K562 (cell line): ENCODE data around the gene SMG6. TPM values are rescaled to one million over a fixed set of nuclear protein-coding genes. Genes with fewer than 3 reads are reported as not detected.
A peak's percentile ranks its signal among the peaks of the same experiment; 100 is the strongest.

Experiments
- ADNP ChIP-seq: fragments of 200-800 bp; sonication (Bioruptor generic); IDR thresholded peaks from 2 replicates; pipeline ENCODE4 v1.6.1; 2016; ENCODE audit warnings: missing genetic modification characterization, missing compliant biosample characterization
- ARHGAP35 ChIP-seq: fragments of 450-650 bp; IDR thresholded peaks from 2 replicates; pipeline ENCODE4 v1.6.1; 2018; ENCODE audit not compliant: partially characterized antibody
- BDP1 ChIP-seq: IDR thresholded peaks from 3 replicates; pipeline ENCODE4 v1.6.1; 2011; ENCODE audit not compliant: insufficient read length, insufficient read depth
- CAMTA2 ChIP-seq: fragments of 250-450 bp; sonication (Bioruptor Pico); conservative IDR thresholded peaks from 2 replicates; pipeline ENCODE4 v1.5.1; 2022
- ELF1 ChIP-seq: fragments of 200-800 bp; sonication (Bioruptor generic); IDR thresholded peaks from 2 replicates; pipeline ENCODE4 v1.6.1; 2016; ENCODE audit warnings: missing genetic modification characterization, missing compliant biosample characterization
- HDAC1 ChIP-seq, 2 experiments: fragments of 450-650 bp; IDR thresholded peaks; 2 replicates each; pipeline ENCODE4 v1.6.1; 2016 to 2017; ENCODE audit warnings: inconsistent platforms in 1 of 2, mild to moderate bottlenecking in 1 of 2, moderate library complexity in 1 of 2
- MCM5 ChIP-seq: fragments of 450-650 bp; IDR thresholded peaks from 2 replicates; pipeline ENCODE4 v1.6.1; 2016; ENCODE audit warnings: low read depth
- MXI1 ChIP-seq: IDR thresholded peaks from 2 replicates; pipeline ENCODE4 v1.6.1; 2011; ENCODE audit warnings: low read depth, mild to moderate bottlenecking, improper control_type of control experiment, low read length
- NFXL1 ChIP-seq: fragments of 450-650 bp; formaldehyde crosslinking; IDR thresholded peaks from 2 replicates; pipeline ENCODE4 v1.4.0; 2021; ENCODE audit warnings: mild to moderate bottlenecking
- NONO ChIP-seq, 2 experiments: fragments of 200-400 bp in 1 of 2; fragments of 450-650 bp in 1 of 2; formaldehyde crosslinking in 1 of 2; IDR thresholded peaks; 2 replicates each; pipeline ENCODE4 v1.6.1; 2017; ENCODE audit warnings: low read depth in 2 of 2, mild to moderate bottlenecking in 2 of 2, moderate library complexity in 2 of 2, low read length in 1 of 2
- NR3C1 ChIP-seq: sonication (generic); formaldehyde crosslinking; IDR thresholded peaks from 2 replicates; pipeline ENCODE4 v1.8.1; 2022; ENCODE audit warnings: missing genetic modification reagents
- POLR2H ChIP-seq: IDR thresholded peaks from 2 replicates; pipeline ENCODE4 v1.6.1; 2016; ENCODE audit warnings: missing genetic modification characterization, low read depth, mild to moderate bottlenecking, control low read depth, missing compliant biosample characterization, moderate library complexity
- SETDB1 ChIP-seq: IDR thresholded peaks from one replicate; pipeline ENCODE4 v1.6.1; 2012; ENCODE audit warnings: low read length, control low read depth, inconsistent platforms
- SRSF3 ChIP-seq: fragments of 200-400 bp; formaldehyde crosslinking; IDR thresholded peaks from 2 replicates; pipeline ENCODE4 v1.6.1; 2016; ENCODE audit warnings: mild to moderate bottlenecking, low read length, moderate library complexity; ENCODE audit not compliant: insufficient read depth
- TGIF2 ChIP-seq: sonication (generic); formaldehyde crosslinking; IDR thresholded peaks from 2 replicates; pipeline ENCODE4 v1.8.1; 2022; ENCODE audit warnings: mild to moderate bottlenecking, missing genetic modification reagents, moderate library complexity
- YBX1 ChIP-seq: fragments of 450-650 bp; IDR thresholded peaks from 2 replicates; pipeline ENCODE4 v1.7.1; 2016; ENCODE audit warnings: mild to moderate bottlenecking
- ZBTB49 ChIP-seq: sonication (generic); formaldehyde crosslinking; IDR thresholded peaks from 2 replicates; pipeline ENCODE4 v1.8.0; 2022; ENCODE audit warnings: missing genetic modification reagents, mild to moderate bottlenecking, borderline replicate concordance
- ZNF384 ChIP-seq: IDR thresholded peaks from 2 replicates; pipeline ENCODE4 v1.6.1; 2012; ENCODE audit warnings: low read depth, low read length, improper control_type of control experiment
- ZNF785 ChIP-seq: fragments of 250-450 bp; sonication (Bioruptor Pico); IDR thresholded peaks from 2 replicates; pipeline ENCODE4 v1.4.0; 2020; ENCODE audit warnings: mild to moderate bottlenecking
- polyA plus RNA-seq, 8 experiments: library from polyadenylated mRNA; depleted of rRNA in 4 of 8; stranded (reverse) in 5 of 8; unstranded in 3 of 8; fragments of >200 nt; fragmentation: Nextera tagmentation in 2 of 8; fragmentation: Illumina TruSeq in 1 of 8; extraction: Ambion mirVana in 2 of 8; extraction: Trizol in 1 of 8; gene quantifications; 2 replicates each; pipeline versions ENCODE4 v1.2.1 to v1.2.3, GENCODE V29; 2011 to 2014; ENCODE audit warnings: inconsistent platforms in 1 of 8, missing spikeins in 1 of 8
- total RNA-seq, 7 experiments: library from RNA; depleted of rRNA in 6 of 7; stranded (reverse); fragments of >200 nt in 6 of 7; fragmentation: Illumina TruSeq in 2 of 7; extraction: Trizol in 2 of 7; gene quantifications; 2 replicates each; pipeline versions ENCODE4 v1.2.1 to v1.2.3, GENCODE V29; 2011 to 2021; ENCODE audit warnings: low replicate concordance in 1 of 7
- TF ChIP-seq, protein P1 (sequence below): fragments of 250-450 bp; sonication (Bioruptor Pico); IDR thresholded peaks from 2 replicates; pipeline ENCODE4 v1.8.0; 2022; ENCODE audit warnings: moderate library complexity, mild to moderate bottlenecking, inconsistent platforms
- TF ChIP-seq, protein P2 (sequence below): sonication (generic); formaldehyde crosslinking; IDR thresholded peaks from 2 replicates; pipeline ENCODE4 v1.8.1; 2023; ENCODE audit warnings: missing genetic modification reagents, mild to moderate bottlenecking, borderline replicate concordance

The SMG6 gene
- total and polyA plus RNA-seq, 9 of the 15 experiments (the other 6 are each of a cell fraction or from before 2014, with no cell fraction given), result 0.44 to 13.9 (median 6.0) TPM

DNA sequence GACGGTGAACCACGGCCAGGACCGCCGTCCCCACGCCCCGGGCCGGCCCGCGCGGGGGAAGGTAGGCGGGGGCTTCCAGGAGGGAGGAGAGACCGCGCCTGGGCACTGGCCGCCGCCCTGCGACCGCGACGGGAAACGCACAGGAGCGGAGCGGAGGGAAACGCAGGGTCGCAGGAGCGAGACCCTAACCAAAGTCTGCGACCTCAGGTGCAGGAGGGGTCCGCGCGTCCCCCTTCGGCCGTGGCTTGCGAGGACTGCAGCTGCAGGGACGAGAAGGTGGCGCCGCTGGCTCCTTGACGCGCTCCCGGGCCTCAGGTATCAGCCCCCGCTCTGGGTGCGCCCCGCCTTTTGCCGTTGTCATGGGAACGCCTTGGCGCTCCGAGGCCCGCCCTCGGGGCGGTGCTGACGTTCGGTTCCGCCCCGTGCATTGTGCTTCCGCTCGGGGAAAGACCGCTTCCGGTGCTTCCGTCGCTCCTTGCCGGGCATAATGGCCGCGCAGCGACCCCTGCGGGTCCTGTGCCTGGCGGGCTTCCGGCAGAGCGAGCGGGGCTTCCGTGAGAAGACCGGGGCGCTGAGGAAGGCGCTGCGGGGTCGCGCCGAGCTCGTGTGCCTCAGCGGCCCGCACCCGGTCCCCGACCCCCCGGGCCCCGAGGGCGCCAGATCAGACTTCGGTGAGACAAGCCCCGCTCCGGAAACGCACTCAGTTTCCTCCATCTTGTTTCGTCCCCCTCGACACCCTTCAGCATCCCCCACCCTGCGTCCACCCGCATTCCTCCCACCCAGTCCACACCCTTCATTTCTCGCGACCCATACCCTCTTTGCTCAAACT is 261.8 kb downstream of the SMG6 start, which contains the start of gene OVCA2 (continued):
- TF ChIP-seq ZBTB49 (CRISPR knock-in tag), result no peak
- TF ChIP-seq ZNF785 (CRISPR knock-in tag), result no peak
- no peak for TF ChIP-seq SETDB1
- no peak for TF ChIP-seq NR3C1
- TF ChIP-seq MXI1, result peak; percentile 94
- no peak for TF ChIP-seq ADNP (tag)
- TF ChIP-seq SRSF3, result no peak
- peak; percentile 47 to 81; a peak in 2 of 4 replicates for TF ChIP-seq NONO (IDR thresholded peaks at IDR 0.05; ENCODE audit: low read depth in 2 of 2, low read length in 1 of 2)
- TF ChIP-seq BDP1, result no peak
- peak; percentile 44; the same call in 1 of the 2 replicates for TF ChIP-seq POLR2H (tag)
- TF ChIP-seq, protein P1, sequence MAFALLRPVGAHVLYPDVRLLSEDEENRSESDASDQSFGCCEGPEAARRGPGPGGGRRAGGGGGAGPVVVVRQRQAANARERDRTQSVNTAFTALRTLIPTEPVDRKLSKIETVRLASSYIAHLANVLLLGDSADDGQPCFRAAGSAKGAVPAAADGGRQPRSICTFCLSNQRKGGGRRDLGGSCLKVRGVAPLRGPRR (CRISPR knock-in tag), result no peak
- TF ChIP-seq TGIF2, result no peak
- TF ChIP-seq CAMTA2 (CRISPR knock-in tag), result no peak
- no peak for TF ChIP-seq MCM5
- TF ChIP-seq ELF1, result peak; percentile 92
- no peak for TF ChIP-seq ARHGAP35
- TF ChIP-seq NFXL1 (CRISPR knock-in tag), result no peak
- TF ChIP-seq YBX1, result no peak
- TF ChIP-seq, protein P2, sequence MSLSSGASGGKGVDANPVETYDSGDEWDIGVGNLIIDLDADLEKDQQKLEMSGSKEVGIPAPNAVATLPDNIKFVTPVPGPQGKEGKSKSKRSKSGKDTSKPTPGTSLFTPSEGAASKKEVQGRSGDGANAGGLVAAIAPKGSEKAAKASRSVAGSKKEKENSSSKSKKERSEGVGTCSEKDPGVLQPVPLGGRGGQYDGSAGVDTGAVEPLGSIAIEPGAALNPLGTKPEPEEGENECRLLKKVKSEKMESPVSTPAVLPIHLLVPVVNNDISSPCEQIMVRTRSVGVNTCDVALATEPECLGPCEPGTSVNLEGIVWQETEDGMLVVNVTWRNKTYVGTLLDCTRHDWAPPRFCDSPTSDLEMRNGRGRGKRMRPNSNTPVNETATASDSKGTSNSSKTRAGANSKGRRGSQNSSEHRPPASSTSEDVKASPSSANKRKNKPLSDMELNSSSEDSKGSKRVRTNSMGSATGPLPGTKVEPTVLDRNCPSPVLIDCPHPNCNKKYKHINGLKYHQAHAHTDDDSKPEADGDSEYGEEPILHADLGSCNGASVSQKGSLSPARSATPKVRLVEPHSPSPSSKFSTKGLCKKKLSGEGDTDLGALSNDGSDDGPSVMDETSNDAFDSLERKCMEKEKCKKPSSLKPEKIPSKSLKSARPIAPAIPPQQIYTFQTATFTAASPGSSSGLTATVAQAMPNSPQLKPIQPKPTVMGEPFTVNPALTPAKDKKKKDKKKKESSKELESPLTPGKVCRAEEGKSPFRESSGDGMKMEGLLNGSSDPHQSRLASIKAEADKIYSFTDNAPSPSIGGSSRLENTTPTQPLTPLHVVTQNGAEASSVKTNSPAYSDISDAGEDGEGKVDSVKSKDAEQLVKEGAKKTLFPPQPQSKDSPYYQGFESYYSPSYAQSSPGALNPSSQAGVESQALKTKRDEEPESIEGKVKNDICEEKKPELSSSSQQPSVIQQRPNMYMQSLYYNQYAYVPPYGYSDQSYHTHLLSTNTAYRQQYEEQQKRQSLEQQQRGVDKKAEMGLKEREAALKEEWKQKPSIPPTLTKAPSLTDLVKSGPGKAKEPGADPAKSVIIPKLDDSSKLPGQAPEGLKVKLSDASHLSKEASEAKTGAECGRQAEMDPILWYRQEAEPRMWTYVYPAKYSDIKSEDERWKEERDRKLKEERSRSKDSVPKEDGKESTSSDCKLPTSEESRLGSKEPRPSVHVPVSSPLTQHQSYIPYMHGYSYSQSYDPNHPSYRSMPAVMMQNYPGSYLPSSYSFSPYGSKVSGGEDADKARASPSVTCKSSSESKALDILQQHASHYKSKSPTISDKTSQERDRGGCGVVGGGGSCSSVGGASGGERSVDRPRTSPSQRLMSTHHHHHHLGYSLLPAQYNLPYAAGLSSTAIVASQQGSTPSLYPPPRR (CRISPR knock-in tag), result peak; percentile 44; the same call in 1 of the 2 replicates
- TF ChIP-seq HDAC1 (IDR thresholded peaks at IDR 0.05), result no peak
- TF ChIP-seq ZNF384, result no peak
